ENCODE results near the gene CYFIP2.

DNA sequence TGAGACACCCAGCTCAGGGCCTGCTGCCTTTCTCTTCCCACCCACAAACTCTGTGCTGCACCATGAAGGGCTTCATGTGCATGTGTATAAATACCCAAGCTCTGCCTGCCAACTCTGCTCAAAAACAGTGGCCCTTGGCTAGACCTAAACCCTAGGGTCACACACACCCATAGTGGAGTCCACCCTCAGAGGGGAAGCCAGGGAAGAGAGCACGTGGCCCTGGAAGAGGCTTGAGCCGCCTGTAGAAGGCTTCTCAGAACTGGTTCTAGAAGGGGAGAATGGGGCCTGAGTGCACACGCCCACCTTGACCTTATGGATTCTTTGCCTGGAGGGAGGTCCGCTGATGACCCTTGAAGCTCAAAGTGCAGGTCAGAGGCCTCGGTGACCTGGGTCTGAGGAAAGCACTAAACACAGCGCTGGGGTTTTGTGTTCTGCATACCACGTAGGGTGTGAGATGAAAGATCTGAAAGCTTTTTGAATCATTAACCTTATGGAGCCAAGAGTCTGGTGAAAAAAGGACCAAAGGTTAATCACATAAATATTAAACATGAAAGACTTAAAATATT, 60.6 kb downstream of the CYFIP2 start:
- TF ChIP-seq POLR2A (IDR thresholded peaks at IDR 0.05; ENCODE audit: low read depth, low read length) (no peak), RAD21 (IDR thresholded peaks at IDR 0.05; ENCODE audit: insufficient read depth, low read depth, low read length) (no peak), ZNF207 (IDR thresholded peaks at IDR 0.05; ENCODE audit: borderline replicate concordance) (no peak), NKRF (conservative IDR thresholded peaks at IDR 0.05) (no peak), EED (IDR thresholded peaks at IDR 0.05; ENCODE audit: low read depth) (no peak)
- TF ChIP-seq, protein P1, sequence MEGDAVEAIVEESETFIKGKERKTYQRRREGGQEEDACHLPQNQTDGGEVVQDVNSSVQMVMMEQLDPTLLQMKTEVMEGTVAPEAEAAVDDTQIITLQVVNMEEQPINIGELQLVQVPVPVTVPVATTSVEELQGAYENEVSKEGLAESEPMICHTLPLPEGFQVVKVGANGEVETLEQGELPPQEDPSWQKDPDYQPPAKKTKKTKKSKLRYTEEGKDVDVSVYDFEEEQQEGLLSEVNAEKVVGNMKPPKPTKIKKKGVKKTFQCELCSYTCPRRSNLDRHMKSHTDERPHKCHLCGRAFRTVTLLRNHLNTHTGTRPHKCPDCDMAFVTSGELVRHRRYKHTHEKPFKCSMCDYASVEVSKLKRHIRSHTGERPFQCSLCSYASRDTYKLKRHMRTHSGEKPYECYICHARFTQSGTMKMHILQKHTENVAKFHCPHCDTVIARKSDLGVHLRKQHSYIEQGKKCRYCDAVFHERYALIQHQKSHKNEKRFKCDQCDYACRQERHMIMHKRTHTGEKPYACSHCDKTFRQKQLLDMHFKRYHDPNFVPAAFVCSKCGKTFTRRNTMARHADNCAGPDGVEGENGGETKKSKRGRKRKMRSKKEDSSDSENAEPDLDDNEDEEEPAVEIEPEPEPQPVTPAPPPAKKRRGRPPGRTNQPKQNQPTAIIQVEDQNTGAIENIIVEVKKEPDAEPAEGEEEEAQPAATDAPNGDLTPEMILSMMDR (IDR thresholded peaks at IDR 0.05 in 2 of 3, conservative IDR thresholded peaks at IDR 0.05 in 1 of 3; ENCODE audit: control insufficient read depth in 2 of 3, extremely low read depth in 1 of 3, insufficient read depth in 1 of 3, low read depth in 3 of 3, low read length in 3 of 3): no peak
- TF ChIP-seq, protein P2, sequence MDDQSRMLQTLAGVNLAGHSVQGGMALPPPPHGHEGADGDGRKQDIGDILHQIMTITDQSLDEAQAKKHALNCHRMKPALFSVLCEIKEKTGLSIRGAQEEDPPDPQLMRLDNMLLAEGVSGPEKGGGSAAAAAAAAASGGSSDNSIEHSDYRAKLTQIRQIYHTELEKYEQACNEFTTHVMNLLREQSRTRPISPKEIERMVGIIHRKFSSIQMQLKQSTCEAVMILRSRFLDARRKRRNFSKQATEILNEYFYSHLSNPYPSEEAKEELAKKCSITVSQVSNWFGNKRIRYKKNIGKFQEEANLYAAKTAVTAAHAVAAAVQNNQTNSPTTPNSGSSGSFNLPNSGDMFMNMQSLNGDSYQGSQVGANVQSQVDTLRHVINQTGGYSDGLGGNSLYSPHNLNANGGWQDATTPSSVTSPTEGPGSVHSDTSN (IDR thresholded peaks at IDR 0.05; ENCODE audit: insufficient replicate concordance, low read depth, low read length): no peak
- TF ChIP-seq, protein P3, sequence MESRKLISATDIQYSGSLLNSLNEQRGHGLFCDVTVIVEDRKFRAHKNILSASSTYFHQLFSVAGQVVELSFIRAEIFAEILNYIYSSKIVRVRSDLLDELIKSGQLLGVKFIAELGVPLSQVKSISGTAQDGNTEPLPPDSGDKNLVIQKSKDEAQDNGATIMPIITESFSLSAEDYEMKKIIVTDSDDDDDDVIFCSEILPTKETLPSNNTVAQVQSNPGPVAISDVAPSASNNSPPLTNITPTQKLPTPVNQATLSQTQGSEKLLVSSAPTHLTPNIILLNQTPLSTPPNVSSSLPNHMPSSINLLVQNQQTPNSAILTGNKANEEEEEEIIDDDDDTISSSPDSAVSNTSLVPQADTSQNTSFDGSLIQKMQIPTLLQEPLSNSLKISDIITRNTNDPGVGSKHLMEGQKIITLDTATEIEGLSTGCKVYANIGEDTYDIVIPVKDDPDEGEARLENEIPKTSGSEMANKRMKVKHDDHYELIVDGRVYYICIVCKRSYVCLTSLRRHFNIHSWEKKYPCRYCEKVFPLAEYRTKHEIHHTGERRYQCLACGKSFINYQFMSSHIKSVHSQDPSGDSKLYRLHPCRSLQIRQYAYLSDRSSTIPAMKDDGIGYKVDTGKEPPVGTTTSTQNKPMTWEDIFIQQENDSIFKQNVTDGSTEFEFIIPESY (IDR thresholded peaks at IDR 0.05): no peak
